Activated T-helper 2 cell treated with anti-CD3 and anti-CD28 coated beads, Interferon-gamma antibody, Interleukin-2, Interleukin-4, amounts not matched to agents 10 μg/mL and 5 μg/mL and 100 μg/mL, durations not matched to agents 14 hours and 24 hours and 36 hours (primary cell): ENCODE data around the gene GAPDHS. TPM values are rescaled to one million over a fixed set of nuclear protein-coding genes. Genes with fewer than 3 reads are reported as not detected.
A peak's percentile ranks its signal among the peaks of the same experiment; 100 is the strongest.

ENCODE experiments used
- DNase-seq: peaks from one replicate; pipeline ENCODE4 v3.0.0; 2021; ENCODE audit warnings: low spot score
- H3K27ac Mint-ChIP-seq: one replicate; pipeline ENCODE4 v1.8.0; 2021; ENCODE audit warnings: mixed read lengths
- H3K27me3 Mint-ChIP-seq: one replicate; pipeline ENCODE4 v1.8.0; 2021; ENCODE audit warnings: low read depth, mixed read lengths
- H3K36me3 Mint-ChIP-seq: one replicate; pipeline ENCODE4 v1.8.0; 2021; ENCODE audit warnings: low read depth, mixed read lengths
- H3K4me1 Mint-ChIP-seq: one replicate; pipeline ENCODE4 v1.8.0; 2021; ENCODE audit warnings: low read depth, mixed read lengths
- H3K4me3 Mint-ChIP-seq: one replicate; pipeline ENCODE4 v1.8.0; 2021; ENCODE audit warnings: low read depth, mild to moderate bottlenecking, moderate library complexity, mixed read lengths
- H3K9me3 Mint-ChIP-seq: one replicate; pipeline ENCODE4 v1.8.0; 2021; ENCODE audit warnings: mixed read lengths
- intact Hi-C: fragments of 100-400 bp; cut with micrococcal nuclease; formaldehyde crosslinking; loops from one replicate; pipeline ENCODE4 v1.15.1; 2023
- total RNA-seq: library from RNA; stranded (reverse); gene quantifications from 2 replicates; pipeline ENCODE4 v1.2.3, GENCODE V29; 2022

Gene GAPDHS
- total RNA-seq, 1 donor from 2014 or later: not detected

DNA sequence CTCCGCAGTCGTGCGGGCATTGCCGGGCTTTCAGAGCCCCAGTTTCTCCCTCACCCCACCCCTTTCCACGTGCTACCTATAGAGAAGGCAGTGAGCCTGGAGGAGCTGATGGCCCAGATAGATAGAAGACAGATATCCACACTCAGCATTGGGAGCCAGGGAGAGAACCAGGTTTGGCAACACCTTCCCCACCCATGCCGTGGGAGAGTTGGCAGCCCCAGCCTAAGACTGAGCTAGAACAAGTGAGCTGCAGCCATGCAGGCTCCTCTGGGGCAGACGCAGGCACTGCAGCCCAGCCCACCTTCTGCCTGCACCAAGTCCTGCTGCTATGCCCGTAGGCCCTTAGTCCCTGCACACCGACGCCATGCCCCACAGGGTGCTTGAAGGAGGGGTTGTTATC is 32.6 kb upstream of the GAPDHS start:
- Mint-ChIP-seq H3K27ac (no peak overlapping the region), H3K36me3 (no peaks in the 10 kb centered on the region), H3K9me3 (no peaks in the 10 kb centered on the region), H3K4me3 (no peak overlapping the region), H3K4me1 (peaks cover 4% of the 10 kb centered on the region), H3K27me3 (peaks cover 9% of the 10 kb centered on the region)
- DNase-seq: no peak
- intact Hi-C loops: no loop called here

DNA sequence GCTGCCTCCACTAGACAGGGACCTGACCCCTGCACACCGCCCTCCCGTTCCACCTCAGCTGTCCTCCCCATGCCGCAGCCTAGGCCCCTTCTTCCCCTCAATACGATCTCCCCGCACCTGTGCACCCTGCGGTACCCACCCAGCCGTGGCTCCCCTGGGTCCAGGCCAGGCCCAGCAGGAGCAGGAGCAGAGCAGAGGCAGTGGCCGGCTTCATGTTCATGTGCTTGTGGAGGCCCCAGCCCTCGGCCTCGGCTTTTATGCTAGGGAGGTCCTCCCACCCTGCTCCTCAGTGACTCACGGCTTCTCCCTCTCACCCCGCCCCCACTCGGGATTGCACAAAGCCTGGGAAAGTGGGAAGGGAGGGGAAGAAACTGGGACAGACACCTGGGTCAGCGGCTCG is 31.6 kb upstream of the GAPDHS start:
- no peak overlapping the region for H3K27ac Mint-ChIP-seq
- no peaks in the 10 kb centered on the region for H3K9me3 Mint-ChIP-seq
- H3K4me3 Mint-ChIP-seq: no peak overlapping the region
- DNase-seq: no peak
- peaks cover 4% of the 10 kb centered on the region for H3K4me1 Mint-ChIP-seq
- no peaks in the 10 kb centered on the region for H3K36me3 Mint-ChIP-seq
- intact Hi-C loops: no loop called here
- H3K27me3 Mint-ChIP-seq: peaks cover 18% of the 10 kb centered on the region

DNA sequence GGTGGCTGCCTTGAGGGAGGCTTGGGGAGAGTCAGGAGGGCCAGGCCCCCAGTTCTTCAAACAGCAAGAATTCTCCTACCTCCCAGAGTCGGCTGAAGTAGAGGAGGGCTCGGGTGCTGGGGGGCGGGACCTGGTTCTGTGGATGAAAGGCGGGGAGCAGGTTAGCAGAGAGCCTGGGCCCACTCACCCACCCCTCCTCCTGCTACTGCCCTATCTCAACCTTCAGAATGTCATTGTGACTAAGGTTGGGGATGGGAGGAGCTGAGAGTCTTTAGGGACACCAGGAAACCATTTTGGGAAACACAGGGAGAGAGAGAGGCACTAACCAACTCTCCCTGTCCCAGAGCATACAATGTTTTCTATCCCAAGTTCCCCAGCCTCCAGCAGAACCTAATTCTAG is 30.5 kb upstream of the GAPDHS start:
- Mint-ChIP-seq H3K36me3 (no peaks in the 10 kb centered on the region), H3K27ac (no peak overlapping the region), H3K4me3 (no peak overlapping the region), H3K9me3 (no peaks in the 10 kb centered on the region), H3K4me1 (peaks cover 4% of the 10 kb centered on the region), H3K27me3 (peaks cover 25% of the 10 kb centered on the region)
- intact Hi-C loops: no loop called here
- no peak for DNase-seq

DNA sequence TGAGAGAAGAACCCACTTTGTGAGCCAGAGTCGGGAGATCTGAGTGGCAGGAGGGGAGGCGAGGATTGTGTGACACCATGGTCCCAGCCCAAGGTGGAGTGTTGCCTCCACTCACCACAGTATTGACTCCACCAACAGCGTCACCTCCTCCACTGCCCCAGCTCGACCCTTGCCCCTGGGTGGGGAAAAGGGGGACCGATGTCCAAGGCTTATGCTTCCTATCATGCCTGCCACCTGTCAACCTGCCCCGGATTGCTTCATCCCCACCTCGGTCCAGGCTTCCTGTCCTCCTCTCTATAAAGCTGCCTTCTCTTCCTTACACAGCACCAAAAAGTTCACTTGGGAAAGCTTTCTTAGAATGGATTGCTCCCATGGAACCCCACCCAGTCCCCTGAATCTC is 27.2 kb upstream of the GAPDHS start:
- Mint-ChIP-seq H3K9me3 (no peaks in the 10 kb centered on the region), H3K4me1 (peaks cover 15% of the 10 kb centered on the region), H3K36me3 (no peaks in the 10 kb centered on the region), H3K27me3 (peaks cover 48% of the 10 kb centered on the region), H3K27ac (no peak overlapping the region), H3K4me3 (no peak overlapping the region)
- DNase-seq: no peak
- intact Hi-C loops: no loop called here

DNA sequence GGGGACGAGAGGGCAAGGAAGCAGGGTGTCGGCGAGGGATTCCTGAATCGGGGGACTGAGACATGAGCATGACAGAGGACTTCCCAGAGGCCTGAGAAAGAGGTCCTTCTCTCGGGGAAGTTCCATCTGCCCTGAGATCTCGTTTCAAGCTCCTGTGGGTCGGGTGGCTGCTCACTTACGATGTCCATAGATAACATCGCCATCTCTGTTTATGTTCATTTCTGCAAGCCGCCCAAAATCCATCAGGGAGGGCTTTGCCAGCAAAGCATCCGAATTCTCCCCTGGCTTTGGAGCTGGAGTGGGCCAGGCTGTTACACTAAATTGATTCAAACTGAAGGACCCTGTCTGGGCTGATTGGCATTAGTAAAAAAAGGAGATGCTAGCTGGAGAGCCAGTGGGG is 25.7 kb upstream of the GAPDHS start:
- no peak for DNase-seq
- Mint-ChIP-seq H3K27ac (no peak overlapping the region), H3K36me3 (no peaks in the 10 kb centered on the region), H3K9me3 (no peaks in the 10 kb centered on the region), H3K4me3 (no peak overlapping the region), H3K4me1 (peaks cover 11% of the 10 kb centered on the region), H3K27me3 (peaks cover 48% of the 10 kb centered on the region)
- intact Hi-C loops: no loop called here

DNA sequence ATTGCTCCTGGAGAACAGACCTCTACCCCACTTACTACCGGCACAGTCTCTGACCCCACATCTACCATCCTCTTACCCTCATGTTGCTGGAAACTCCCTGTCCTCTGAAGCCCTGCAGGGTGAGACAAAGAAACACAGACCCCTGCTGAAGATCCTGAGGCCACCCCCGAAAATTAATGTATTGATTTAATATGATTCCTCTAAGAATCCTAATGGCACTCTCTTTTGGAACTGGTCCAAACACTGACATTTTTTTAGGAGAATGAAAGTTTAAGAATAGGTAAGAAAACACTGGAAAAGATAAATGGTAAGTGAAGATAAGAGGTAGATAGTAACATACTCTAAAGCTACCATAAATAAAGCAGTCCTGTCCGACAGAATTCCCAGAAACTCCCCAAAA is 25.1 kb upstream of the GAPDHS start:
- Mint-ChIP-seq H3K4me3 (no peak overlapping the region), H3K36me3 (no peaks in the 10 kb centered on the region), H3K4me1 (peaks cover 11% of the 10 kb centered on the region), H3K27ac (no peak overlapping the region), H3K27me3 (peaks cover 46% of the 10 kb centered on the region), H3K9me3 (no peaks in the 10 kb centered on the region)
- no peak for DNase-seq
- intact Hi-C loops: no loop called here

DNA sequence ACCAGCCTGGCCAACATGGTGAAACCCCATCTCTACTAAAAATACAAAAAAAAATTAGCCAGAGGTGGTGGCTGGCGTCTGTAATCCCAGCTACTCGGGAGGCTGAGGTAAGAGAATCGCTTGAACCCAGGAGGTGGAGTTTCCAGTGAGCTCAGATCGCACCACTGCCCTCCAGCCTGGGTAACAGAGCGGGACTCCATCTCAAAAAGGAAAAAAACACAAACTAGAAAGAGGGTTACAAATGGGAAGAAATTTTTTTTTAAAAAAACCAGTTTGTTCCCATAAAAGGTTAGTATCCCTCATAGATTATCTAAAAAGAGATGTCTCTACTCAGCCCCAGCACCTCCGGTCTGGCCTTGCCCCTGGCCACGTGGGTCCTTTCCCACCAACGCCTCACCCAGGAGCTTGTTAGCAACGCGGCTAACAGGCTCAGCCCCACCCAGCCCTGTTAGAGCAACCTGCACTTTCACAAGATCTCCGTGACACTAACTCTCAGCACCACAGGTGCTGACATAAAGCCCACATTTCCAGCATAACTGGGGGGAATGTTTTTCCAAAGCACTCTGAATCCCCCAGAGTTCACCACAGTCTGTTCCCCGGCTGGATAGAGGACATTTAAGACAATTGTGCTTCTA is 24.1 kb upstream of the GAPDHS start:
- Mint-ChIP-seq H3K4me3 (no peak overlapping the region), H3K27ac (no peak overlapping the region), H3K4me1 (peaks cover 11% of the 10 kb centered on the region), H3K27me3 (peaks cover 49% of the 10 kb centered on the region), H3K9me3 (no peaks in the 10 kb centered on the region), H3K36me3 (no peaks in the 10 kb centered on the region)
- no peak for DNase-seq
- intact Hi-C loops: loop anchor here (1.0 kb wide), 1 partner anchor 83 kb away; no protein-coding TSS in a partner anchor

DNA sequence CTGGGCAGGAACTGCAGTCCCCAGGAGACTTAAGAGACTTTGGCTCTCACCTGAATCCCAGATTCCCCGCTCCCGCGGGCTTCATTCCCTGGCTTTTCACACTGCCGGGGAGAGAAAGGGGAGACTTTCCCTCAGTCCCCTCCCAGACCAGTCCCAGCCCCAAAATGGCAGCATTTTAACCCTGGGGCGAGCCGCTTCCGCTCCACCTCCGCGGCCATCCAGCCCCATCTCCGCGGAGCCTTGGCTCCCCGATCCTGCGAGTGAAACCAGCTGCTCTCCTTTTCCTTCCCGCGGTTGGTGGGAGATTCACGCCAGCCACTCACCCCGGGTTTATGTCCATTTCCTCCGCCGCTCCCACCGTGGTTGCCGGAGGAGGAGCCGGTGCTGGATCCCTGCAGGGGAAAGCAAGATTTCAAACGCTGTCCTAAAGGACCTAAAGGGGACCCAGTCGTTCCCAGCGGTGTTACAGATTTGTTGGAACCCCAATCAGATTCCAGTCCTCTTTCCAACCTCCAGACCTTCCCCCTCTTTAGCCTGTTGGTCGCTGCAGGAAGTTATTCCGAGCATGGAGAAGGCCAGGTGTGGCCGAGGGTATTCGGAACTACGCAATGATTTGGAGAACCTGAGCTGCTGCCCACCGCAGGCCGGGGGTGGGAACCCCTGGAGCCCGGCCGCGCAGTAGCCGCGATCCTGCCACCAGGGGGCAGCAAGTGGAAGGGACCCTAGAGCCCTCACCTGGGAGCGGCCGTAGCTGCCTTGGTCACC is 23.2 kb upstream of the GAPDHS start:
- no peaks in the 10 kb centered on the region for H3K36me3 Mint-ChIP-seq
- peaks cover 49% of the 10 kb centered on the region for H3K27me3 Mint-ChIP-seq
- peak overlapping the region; percentile 30 for H3K4me3 Mint-ChIP-seq
- intact Hi-C loops: loop anchor here (1.0 to 5.0 kb wide), 2 partner anchors 37 to 82 kb away; partner anchors contain the start of gene TMEM147
- peak; percentile 56 for DNase-seq
- H3K27ac Mint-ChIP-seq: no peak overlapping the region
- no peaks in the 10 kb centered on the region for H3K9me3 Mint-ChIP-seq
- peaks cover 11% of the 10 kb centered on the region for H3K4me1 Mint-ChIP-seq

DNA sequence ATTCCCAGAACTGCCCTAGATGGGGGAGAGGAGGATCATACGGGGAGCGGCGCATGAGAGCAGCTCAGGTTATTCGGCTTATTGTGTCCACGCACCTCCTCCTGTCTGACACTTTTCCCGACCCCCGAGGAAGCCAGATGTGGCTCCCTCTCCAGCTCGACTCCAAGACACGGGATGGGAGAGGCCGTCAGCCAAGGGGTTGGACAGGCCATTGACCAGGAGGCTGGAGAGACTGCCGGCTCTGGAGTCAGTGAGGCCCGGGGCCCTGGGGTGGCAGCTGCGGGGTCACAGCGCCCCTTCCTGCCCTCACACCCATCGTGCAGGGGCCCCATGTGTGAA is 22.7 kb upstream of the GAPDHS start:
- intact Hi-C loops: loop anchor here (5.0 kb wide), 1 partner anchor 37 kb away; the partner anchor contains the start of gene TMEM147
- H3K4me3 Mint-ChIP-seq: no peak overlapping the region
- no peak overlapping the region for H3K27ac Mint-ChIP-seq
- H3K4me1 Mint-ChIP-seq: peaks cover 11% of the 10 kb centered on the region
- peaks cover 45% of the 10 kb centered on the region for H3K27me3 Mint-ChIP-seq
- DNase-seq: no peak
- no peaks in the 10 kb centered on the region for H3K36me3 Mint-ChIP-seq
- no peaks in the 10 kb centered on the region for H3K9me3 Mint-ChIP-seq

DNA sequence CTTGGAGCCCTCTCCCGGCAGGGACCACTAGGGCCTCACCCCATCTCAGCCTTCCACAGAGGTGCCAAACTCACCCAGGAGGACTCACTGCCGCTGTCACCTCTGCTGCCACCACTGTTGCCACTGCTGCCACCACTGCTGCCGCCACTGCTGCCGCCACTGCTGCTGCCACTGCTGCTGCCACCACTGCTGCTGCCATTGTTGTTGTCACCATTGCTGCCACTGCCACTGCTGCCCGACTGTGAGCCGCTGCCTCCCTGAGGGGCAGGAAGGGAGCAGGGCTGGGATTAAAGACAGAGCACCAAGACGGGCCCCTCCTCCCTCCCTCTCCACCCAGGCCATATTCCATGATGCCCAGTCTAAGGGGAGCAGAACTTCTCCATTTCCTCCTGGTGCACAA is 21.9 kb upstream of the GAPDHS start:
- intact Hi-C loops: loop anchor here (5.0 kb wide), 1 partner anchor 36 kb away; the partner anchor contains the start of gene TMEM147

DNA sequence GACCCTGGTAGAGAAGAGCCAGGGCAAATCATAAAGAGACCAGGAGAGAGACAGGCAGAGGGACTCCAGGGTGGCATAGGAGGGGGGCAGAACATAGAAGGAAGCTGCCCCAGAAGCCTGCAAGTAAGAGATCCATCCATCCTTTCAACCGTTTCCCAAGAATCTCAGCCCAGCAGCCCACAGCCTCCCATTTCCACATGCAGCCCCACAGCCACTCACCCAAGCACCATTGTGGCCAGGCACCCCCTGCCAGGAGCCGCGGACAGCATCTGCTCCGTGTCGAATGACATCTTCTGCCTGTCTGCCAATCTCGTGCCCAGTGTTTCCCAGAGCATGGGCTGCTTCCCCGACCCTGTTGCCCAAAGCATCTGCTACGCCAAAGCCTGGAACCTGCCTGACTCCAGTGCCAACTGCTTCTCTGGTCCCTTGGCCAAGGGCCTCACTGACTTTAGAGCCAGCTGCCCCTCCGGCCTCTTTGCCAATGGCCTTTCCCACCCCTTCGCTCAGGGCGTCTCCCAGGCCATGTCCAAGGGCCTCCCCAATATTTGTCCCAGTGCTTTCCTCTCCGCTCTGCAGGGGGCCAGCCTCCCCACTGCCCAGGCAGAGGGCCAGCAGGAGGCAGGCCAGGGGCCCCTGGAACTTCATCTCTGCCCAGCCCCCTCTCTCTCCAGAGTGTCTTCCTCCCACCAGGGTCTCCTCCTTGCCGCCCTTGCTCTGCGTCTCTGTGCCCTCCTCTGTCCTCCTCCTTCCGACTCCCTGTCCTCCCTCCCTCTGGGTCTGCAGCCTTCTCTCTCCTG is 20.2 kb upstream of the GAPDHS start:
- H3K9me3 Mint-ChIP-seq: no peaks in the 10 kb centered on the region
- no peaks in the 10 kb centered on the region for H3K36me3 Mint-ChIP-seq
- intact Hi-C loops: loop anchor here (5.0 kb wide), 1 partner anchor 34 kb away; the partner anchor contains the start of gene TMEM147
- no peak overlapping the region for H3K4me3 Mint-ChIP-seq
- H3K27ac Mint-ChIP-seq: no peak overlapping the region
- peaks cover 11% of the 10 kb centered on the region for H3K4me1 Mint-ChIP-seq
- DNase-seq: no peak
- peaks cover 26% of the 10 kb centered on the region for H3K27me3 Mint-ChIP-seq

More for the DNA sequence above, 21.9 kb upstream of the GAPDHS start:
- no peak for DNase-seq
- Mint-ChIP-seq H3K4me1 (peaks cover 11% of the 10 kb centered on the region), H3K4me3 (no peak overlapping the region), H3K9me3 (no peaks in the 10 kb centered on the region), H3K27me3 (peaks cover 37% of the 10 kb centered on the region), H3K27ac (no peak overlapping the region), H3K36me3 (no peaks in the 10 kb centered on the region)

DNA sequence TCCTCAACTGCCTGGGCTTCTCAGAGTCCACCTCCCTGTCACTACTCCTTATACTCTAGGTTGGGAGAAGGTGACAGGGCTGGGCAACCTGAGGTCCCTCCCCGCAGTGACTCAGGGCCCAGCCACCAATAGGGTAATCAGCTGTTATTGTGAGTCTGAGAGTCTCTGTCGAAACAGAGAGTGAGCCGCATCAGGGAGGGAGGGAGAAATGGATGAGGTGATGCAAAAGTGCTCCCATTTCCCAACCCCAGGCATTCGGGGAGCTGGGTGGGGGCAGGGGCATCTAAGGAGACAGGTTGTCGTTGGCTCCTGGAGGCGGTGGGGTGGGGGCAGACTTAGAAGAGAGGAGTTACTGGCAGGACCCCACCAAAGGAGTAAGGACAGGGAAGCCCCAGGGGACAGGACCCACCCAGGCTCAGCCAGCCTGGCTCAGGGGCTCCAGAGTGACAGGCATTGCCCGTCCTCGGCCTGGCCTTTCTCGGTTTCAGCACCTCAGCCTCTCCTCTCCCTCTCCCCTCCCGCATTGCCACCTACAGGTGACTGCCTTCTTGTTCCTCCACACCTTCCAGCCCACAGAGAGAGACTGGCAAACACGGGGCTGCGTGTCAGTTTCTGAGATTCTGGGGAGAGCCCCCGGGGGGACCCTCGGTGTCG is 19.5 kb upstream of the GAPDHS start, which contains the start of gene DMKN:
Gene DMKN (minus strand): TSS at position 22 of the 654 bp plus-strand sequence. CDS start 174 bp downstream, outside the sequence.
- Mint-ChIP-seq H3K36me3 (no peaks in the 10 kb centered on the region), H3K4me1 (peaks cover 11% of the 10 kb centered on the region), H3K4me3 (no peak within 1 kb of the TSS), H3K9me3 (no peaks in the 10 kb centered on the region), H3K27me3 (peaks cover 20% of the 10 kb centered on the region), H3K27ac (no peak within 1 kb of the TSS)
- DNase-seq: no peak
- intact Hi-C loops: loop anchor here (5.0 kb wide), 1 partner anchor 34 kb away; the partner anchor contains the start of gene TMEM147
